Prostate gland (tissue), 2 donors: ENCODE results near the gene TMEM184C.

Experiments
- POLR2AphosphoS5 ChIP-seq: sonication (generic); formaldehyde crosslinking; IDR thresholded peaks from one replicate; pipeline ENCODE4 v1.6.1; 2017; ENCODE audit warnings: antibody characterized with exemption
- TF ChIP-seq, protein P1 (sequence below), 4 experiments: fragments of 200-600 bp in 2 of 4; fragments of 450-650 bp in 2 of 4; sonication (generic) in 2 of 4; IDR thresholded peaks; 1 replicate in 3 of 4; 2 replicates in 1 of 4; pipeline ENCODE4 v1.5.1; 2016 to 2019; ENCODE audit warnings: antibody characterized with exemption in 4 of 4, mild to moderate bottlenecking in 2 of 4, moderate library complexity in 2 of 4

DNA sequence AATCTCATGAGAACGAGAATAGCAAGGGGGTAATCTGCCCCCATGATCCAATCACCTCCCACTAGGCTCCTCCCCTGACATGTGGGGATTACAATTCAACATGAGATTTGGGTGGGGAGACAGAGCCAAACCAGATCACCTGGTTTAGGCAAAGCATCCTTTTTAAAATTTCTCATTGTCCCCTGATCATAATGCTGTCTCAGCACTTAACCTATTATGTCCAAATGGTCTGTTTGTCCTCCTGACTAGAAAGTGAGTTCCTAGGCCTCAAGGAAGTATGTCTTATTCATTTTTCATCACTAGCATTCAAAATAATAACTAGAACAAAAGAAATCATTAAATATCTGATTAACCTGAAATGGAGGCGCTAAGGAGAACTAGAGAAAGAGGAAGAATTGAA, 74.6 kb downstream of the TMEM184C start:
- TF ChIP-seq, protein P1, sequence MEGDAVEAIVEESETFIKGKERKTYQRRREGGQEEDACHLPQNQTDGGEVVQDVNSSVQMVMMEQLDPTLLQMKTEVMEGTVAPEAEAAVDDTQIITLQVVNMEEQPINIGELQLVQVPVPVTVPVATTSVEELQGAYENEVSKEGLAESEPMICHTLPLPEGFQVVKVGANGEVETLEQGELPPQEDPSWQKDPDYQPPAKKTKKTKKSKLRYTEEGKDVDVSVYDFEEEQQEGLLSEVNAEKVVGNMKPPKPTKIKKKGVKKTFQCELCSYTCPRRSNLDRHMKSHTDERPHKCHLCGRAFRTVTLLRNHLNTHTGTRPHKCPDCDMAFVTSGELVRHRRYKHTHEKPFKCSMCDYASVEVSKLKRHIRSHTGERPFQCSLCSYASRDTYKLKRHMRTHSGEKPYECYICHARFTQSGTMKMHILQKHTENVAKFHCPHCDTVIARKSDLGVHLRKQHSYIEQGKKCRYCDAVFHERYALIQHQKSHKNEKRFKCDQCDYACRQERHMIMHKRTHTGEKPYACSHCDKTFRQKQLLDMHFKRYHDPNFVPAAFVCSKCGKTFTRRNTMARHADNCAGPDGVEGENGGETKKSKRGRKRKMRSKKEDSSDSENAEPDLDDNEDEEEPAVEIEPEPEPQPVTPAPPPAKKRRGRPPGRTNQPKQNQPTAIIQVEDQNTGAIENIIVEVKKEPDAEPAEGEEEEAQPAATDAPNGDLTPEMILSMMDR (IDR thresholded peaks at IDR 0.05), result no peak
- TF ChIP-seq POLR2AphosphoS5, result no peak
